ENCODE measurements around the gene MLLT3. TPM values are rescaled to one million over a fixed set of nuclear protein-coding genes. Genes with fewer than 3 reads are reported as not detected.

Gene MLLT3
- total and polyA plus RNA-seq, 2 donors (not counting 3 experiments of a cell fraction or from before 2014, with no cell fraction given), result 6.1 to 10.0 TPM

- Histone ChIP-seq H3K9me3 (replicated peaks; ENCODE audit: control insufficient read depth, insufficient read depth, low read length) (no peaks in the 10 kb centered on the region), H3K4me2 (ENCODE audit: insufficient read depth, low read length) (no peak overlapping the region), H3K9me1 (replicated peaks; ENCODE audit: control insufficient read depth, extremely low read depth, insufficient read depth, low read length) (no peaks in the 10 kb centered on the region), H3K4me1 (ENCODE audit: control insufficient read depth, extremely low read depth, insufficient read depth, low read length) (no peaks in the 10 kb centered on the region), H3K4me3 (replicated peaks in 1 of 3; ENCODE audit: insufficient read depth in 1 of 3, low read depth in 1 of 3, low read length in 3 of 3) (no peak overlapping the region), H2AFZ (ENCODE audit: low read depth, low read length) (no peak overlapping the region), H4K20me1 (replicated peaks; ENCODE audit: control insufficient read depth, extremely low read depth, insufficient read depth, low read length) (no peaks in the 10 kb centered on the region), H3K79me2 (ENCODE audit: control insufficient read depth, insufficient read depth, low read length) (no peaks in the 10 kb centered on the region), H3K36me3 (ENCODE audit: control insufficient read depth in 2 of 2, extremely low read depth in 1 of 2, insufficient read depth in 2 of 2, low read length in 2 of 2) (no peaks in the 10 kb centered on the region), H3K9ac (replicated peaks; ENCODE audit: extremely low read depth, insufficient read depth, low read length) (no peak overlapping the region), H3K27me3 (ENCODE audit: control insufficient read depth in 2 of 2, insufficient read depth in 2 of 2, low read length in 2 of 2) (no peaks in the 10 kb centered on the region), H3K27ac (ENCODE audit: insufficient read depth, low read depth, low read length) (no peak overlapping the region)
- TF ChIP-seq POLR2AphosphoS5 (IDR thresholded peaks at IDR 0.05; ENCODE audit: insufficient read depth, low read depth, low read length) (no peak), POLR2A (IDR thresholded peaks at IDR 0.05; ENCODE audit: low read depth, low read length) (no peak), FOS (IDR thresholded peaks at IDR 0.05; ENCODE audit: borderline replicate concordance, insufficient read depth, low read length) (no peak), EZH2 (IDR thresholded peaks at IDR 0.05; ENCODE audit: borderline replicate concordance, low read depth, low read length, severe bottlenecking) (no peak), MYC (IDR thresholded peaks at IDR 0.05; ENCODE audit: low read depth, low read length) (no peak), JUN (IDR thresholded peaks at IDR 0.05; ENCODE audit: borderline replicate concordance, insufficient read depth, insufficient read length, low read depth) (no peak), CTCF (IDR thresholded peaks at IDR 0.05; ENCODE audit: extremely low read depth in 1 of 2, insufficient read depth in 1 of 2, low read depth in 1 of 2, low read length in 2 of 2) (no peak), GATA2 (IDR thresholded peaks at IDR 0.05; ENCODE audit: insufficient read depth, insufficient read length, low read depth, low read length) (no peak)
- TF ChIP-seq, protein P1, sequence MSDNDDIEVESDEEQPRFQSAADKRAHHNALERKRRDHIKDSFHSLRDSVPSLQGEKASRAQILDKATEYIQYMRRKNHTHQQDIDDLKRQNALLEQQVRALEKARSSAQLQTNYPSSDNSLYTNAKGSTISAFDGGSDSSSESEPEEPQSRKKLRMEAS (IDR thresholded peaks at IDR 0.05; ENCODE audit: insufficient read depth, insufficient read length), result no peak
- CTCF ChIA-PET, result no interaction called here
- intact Hi-C loops (cut with micrococcal nuclease) (no loop called here), dilution Hi-C loops (cut with MboI; ENCODE audit: extremely low pct_ligation_motif_present, low sequenced_read_pairs) (no loop called here)
- BruUV-seq (replicated peaks), result no TSS peak
- POLR2A ChIA-PET, result no interaction called here
- DNase-seq (ENCODE audit: low read depth, low spot score) (no peak), FAIRE-seq (no peak)
These were observed 175.0 kb downstream of the MLLT3 start for GRCh38 chr9:20447291-20447690.

Measured in endothelial cell of umbilical vein (primary cell).